ENCODE measurements around the gene LY9. TPM values are rescaled to one million over a fixed set of nuclear protein-coding genes. Genes with fewer than 3 reads are reported as not detected.

The LY9 gene
- total and polyA plus RNA-seq, 4 donors: 0.21 to 1.5 (median 0.63) TPM

DNA sequence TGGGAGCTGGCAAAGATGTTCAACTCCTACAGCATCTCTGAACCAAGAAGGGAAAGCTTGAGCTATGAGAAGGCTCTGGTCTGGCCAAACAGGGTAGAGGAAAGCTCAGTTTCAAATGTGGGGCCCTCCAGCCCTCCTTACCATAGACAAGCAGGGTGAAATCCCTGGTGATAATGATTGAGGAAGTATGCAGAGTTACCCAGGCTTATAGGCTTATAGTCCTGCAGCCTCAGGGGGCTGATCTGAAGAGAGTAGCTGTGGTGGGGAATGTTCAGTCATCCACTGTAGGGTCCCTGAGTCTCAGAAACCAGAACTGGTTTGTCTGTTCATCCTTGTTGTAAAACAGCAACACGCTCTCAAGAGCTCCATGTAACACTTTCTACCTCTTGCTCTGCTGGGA is 19.8 kb upstream of the LY9 start:
- WGBS: 100% methylated on average over 1 of the region's 1 CpG
- no peaks in the 10 kb centered on the region for H3K36me3 ChIP-seq (ENCODE audit: control insufficient read depth in 4 of 4, insufficient read depth in 3 of 4, low read depth in 1 of 4, low read length in 3 of 4)
- H3K27ac ChIP-seq (ENCODE audit: low read depth in 1 of 2, low read length in 2 of 2): no peak overlapping the region
- DNase-seq (ENCODE audit: low spot score): no peak
- no peaks in the 10 kb centered on the region for H3K4me1 ChIP-seq (ENCODE audit: control insufficient read depth in 4 of 4, insufficient read depth in 4 of 4, low read length in 3 of 4)
- no peak overlapping the region for H3K4me3 ChIP-seq (ENCODE audit: low read depth in 1 of 3, low read length in 3 of 3)
- H3K9ac ChIP-seq (ENCODE audit: low read depth in 1 of 2, low read length in 2 of 2): no peak overlapping the region
- H3K27me3 ChIP-seq (ENCODE audit: control insufficient read depth in 4 of 4, insufficient read depth in 4 of 4, low read length in 3 of 4): no peaks in the 10 kb centered on the region
- no peaks in the 10 kb centered on the region for H3K9me3 ChIP-seq (ENCODE audit: control insufficient read depth in 4 of 4, low read length in 3 of 4)
- TF ChIP-seq HNF4A (conservative IDR thresholded peaks at IDR 0.05) (no peak), EGR1 (IDR thresholded peaks at IDR 0.05; ENCODE audit: low read depth in 2 of 2) (no peak)

DNA sequence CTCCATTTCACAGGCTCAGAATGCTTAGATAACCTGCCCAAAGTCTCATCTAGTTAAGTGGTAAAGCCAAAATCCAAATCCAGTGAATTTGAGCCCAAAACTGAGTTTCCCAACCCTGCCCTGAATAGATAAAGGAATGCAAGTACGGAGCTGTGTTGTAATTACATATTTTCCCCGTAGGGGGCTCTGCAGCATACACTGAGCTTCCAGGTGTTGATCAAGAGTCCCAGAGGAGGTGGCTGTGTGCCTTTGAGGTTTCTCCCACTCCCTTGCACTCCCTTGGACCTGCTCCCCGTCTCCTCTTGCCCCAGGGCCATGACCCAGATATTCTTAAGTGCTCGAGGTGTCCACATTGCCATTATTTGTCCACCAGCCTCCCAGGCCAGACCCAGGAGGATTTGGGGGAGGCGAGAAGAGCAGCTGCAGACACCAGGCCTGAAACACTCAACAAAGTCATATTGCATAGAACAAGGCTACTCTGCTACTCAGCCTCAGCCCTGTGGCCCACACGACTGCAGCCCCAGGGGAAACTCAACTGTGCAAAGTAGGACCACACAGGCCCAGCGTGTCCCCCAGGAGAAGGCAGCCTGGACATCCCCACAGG is 18.4 kb upstream of the LY9 start:
- H3K36me3 ChIP-seq (ENCODE audit: control insufficient read depth in 4 of 4, insufficient read depth in 3 of 4, low read depth in 1 of 4, low read length in 3 of 4): no peaks in the 10 kb centered on the region

DNA sequence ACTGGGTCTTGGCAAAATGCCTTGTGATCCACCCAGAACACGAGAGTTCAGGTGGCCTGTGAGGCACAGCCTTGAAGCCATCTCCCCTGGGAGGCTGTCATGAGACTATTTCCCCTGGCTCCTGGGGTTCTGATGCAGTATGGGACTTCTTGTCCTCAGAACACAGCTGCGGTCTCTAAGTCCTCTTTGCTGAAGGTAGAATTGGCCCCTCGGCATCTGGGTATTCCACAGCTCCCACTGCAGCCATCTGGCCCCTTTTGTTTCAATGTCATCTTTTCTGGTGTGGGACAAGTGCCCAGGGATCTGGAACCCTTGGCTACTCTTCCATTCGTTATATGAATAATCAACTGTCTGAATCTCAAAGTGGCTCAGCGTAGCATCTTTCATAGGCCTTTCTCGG is 17.0 kb upstream of the LY9 start:
- H3K27ac ChIP-seq (ENCODE audit: low read depth in 1 of 2, low read length in 2 of 2): no peak overlapping the region
- H3K4me1 ChIP-seq (ENCODE audit: control insufficient read depth in 4 of 4, insufficient read depth in 4 of 4, low read length in 3 of 4): no peaks in the 10 kb centered on the region
- H3K9ac ChIP-seq (ENCODE audit: low read depth in 1 of 2, low read length in 2 of 2): no peak overlapping the region
- 92% methylated on average over 6 of the region's 6 CpGs for WGBS
- H3K9me3 ChIP-seq (ENCODE audit: control insufficient read depth in 4 of 4, low read length in 3 of 4): no peaks in the 10 kb centered on the region
- H3K27me3 ChIP-seq (ENCODE audit: control insufficient read depth in 4 of 4, insufficient read depth in 4 of 4, low read length in 3 of 4): no peaks in the 10 kb centered on the region
- no peaks in the 10 kb centered on the region for H3K36me3 ChIP-seq (ENCODE audit: control insufficient read depth in 4 of 4, insufficient read depth in 3 of 4, low read depth in 1 of 4, low read length in 3 of 4)
- no peak overlapping the region for H3K4me3 ChIP-seq (ENCODE audit: low read depth in 1 of 3, low read length in 3 of 3)
- DNase-seq (ENCODE audit: low spot score): no peak
- TF ChIP-seq, protein P1, sequence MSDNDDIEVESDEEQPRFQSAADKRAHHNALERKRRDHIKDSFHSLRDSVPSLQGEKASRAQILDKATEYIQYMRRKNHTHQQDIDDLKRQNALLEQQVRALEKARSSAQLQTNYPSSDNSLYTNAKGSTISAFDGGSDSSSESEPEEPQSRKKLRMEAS (IDR thresholded peaks at IDR 0.05): no peak
- TF ChIP-seq FOXA2 (IDR thresholded peaks at IDR 0.05): no peak
- TF ChIP-seq JUND (IDR thresholded peaks at IDR 0.05): no peak
- no peak for TF ChIP-seq HNF4G (IDR thresholded peaks at IDR 0.05)
- no peak for TF ChIP-seq RXRA (IDR thresholded peaks at IDR 0.05)
- TF ChIP-seq FOXA1 (IDR thresholded peaks at IDR 0.05): no peak
- TF ChIP-seq HNF4A (conservative IDR thresholded peaks at IDR 0.05): no peak
- no peak for TF ChIP-seq YY1 (IDR thresholded peaks at IDR 0.05)
- TF ChIP-seq, protein P2, sequence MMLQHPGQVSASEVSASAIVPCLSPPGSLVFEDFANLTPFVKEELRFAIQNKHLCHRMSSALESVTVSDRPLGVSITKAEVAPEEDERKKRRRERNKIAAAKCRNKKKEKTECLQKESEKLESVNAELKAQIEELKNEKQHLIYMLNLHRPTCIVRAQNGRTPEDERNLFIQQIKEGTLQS (IDR thresholded peaks at IDR 0.05): no peak
- TF ChIP-seq, protein P3, sequence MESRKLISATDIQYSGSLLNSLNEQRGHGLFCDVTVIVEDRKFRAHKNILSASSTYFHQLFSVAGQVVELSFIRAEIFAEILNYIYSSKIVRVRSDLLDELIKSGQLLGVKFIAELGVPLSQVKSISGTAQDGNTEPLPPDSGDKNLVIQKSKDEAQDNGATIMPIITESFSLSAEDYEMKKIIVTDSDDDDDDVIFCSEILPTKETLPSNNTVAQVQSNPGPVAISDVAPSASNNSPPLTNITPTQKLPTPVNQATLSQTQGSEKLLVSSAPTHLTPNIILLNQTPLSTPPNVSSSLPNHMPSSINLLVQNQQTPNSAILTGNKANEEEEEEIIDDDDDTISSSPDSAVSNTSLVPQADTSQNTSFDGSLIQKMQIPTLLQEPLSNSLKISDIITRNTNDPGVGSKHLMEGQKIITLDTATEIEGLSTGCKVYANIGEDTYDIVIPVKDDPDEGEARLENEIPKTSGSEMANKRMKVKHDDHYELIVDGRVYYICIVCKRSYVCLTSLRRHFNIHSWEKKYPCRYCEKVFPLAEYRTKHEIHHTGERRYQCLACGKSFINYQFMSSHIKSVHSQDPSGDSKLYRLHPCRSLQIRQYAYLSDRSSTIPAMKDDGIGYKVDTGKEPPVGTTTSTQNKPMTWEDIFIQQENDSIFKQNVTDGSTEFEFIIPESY (IDR thresholded peaks at IDR 0.05): no peak
- no peak for TF ChIP-seq SP1 (IDR thresholded peaks at IDR 0.05)
- no peak for TF ChIP-seq TAF1 (conservative IDR thresholded peaks at IDR 0.05)
- TF ChIP-seq RAD21 (IDR thresholded peaks at IDR 0.05): no peak
- TF ChIP-seq EGR1 (IDR thresholded peaks at IDR 0.05; ENCODE audit: low read depth in 2 of 2): no peak
- TF ChIP-seq, protein P4, sequence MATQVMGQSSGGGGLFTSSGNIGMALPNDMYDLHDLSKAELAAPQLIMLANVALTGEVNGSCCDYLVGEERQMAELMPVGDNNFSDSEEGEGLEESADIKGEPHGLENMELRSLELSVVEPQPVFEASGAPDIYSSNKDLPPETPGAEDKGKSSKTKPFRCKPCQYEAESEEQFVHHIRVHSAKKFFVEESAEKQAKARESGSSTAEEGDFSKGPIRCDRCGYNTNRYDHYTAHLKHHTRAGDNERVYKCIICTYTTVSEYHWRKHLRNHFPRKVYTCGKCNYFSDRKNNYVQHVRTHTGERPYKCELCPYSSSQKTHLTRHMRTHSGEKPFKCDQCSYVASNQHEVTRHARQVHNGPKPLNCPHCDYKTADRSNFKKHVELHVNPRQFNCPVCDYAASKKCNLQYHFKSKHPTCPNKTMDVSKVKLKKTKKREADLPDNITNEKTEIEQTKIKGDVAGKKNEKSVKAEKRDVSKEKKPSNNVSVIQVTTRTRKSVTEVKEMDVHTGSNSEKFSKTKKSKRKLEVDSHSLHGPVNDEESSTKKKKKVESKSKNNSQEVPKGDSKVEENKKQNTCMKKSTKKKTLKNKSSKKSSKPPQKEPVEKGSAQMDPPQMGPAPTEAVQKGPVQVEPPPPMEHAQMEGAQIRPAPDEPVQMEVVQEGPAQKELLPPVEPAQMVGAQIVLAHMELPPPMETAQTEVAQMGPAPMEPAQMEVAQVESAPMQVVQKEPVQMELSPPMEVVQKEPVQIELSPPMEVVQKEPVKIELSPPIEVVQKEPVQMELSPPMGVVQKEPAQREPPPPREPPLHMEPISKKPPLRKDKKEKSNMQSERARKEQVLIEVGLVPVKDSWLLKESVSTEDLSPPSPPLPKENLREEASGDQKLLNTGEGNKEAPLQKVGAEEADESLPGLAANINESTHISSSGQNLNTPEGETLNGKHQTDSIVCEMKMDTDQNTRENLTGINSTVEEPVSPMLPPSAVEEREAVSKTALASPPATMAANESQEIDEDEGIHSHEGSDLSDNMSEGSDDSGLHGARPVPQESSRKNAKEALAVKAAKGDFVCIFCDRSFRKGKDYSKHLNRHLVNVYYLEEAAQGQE (IDR thresholded peaks at IDR 0.05): no peak
- no peak for TF ChIP-seq NR2F2 (IDR thresholded peaks at IDR 0.05)

More for the DNA sequence above, 18.4 kb upstream of the LY9 start:
- Histone ChIP-seq H3K9ac (ENCODE audit: low read depth in 1 of 2, low read length in 2 of 2) (no peak overlapping the region), H3K9me3 (ENCODE audit: control insufficient read depth in 4 of 4, low read length in 3 of 4) (no peaks in the 10 kb centered on the region), H3K27ac (ENCODE audit: low read depth in 1 of 2, low read length in 2 of 2) (no peak overlapping the region), H3K27me3 (ENCODE audit: control insufficient read depth in 4 of 4, insufficient read depth in 4 of 4, low read length in 3 of 4) (no peaks in the 10 kb centered on the region), H3K4me1 (ENCODE audit: control insufficient read depth in 4 of 4, insufficient read depth in 4 of 4, low read length in 3 of 4) (no peaks in the 10 kb centered on the region), H3K4me3 (ENCODE audit: low read depth in 1 of 3, low read length in 3 of 3) (no peak overlapping the region)
- DNase-seq (ENCODE audit: low spot score): peak; percentile 47
- 70% methylated on average over 7 of the region's 7 CpGs for WGBS
- TF ChIP-seq TAF1 (conservative IDR thresholded peaks at IDR 0.05): no peak
- TF ChIP-seq RAD21 (IDR thresholded peaks at IDR 0.05): peak; percentile 26 to 55
- no peak for TF ChIP-seq GABPA (IDR thresholded peaks at IDR 0.05 in 1 of 2, conservative IDR thresholded peaks at IDR 0.05 in 1 of 2)
- TF ChIP-seq, protein P5, sequence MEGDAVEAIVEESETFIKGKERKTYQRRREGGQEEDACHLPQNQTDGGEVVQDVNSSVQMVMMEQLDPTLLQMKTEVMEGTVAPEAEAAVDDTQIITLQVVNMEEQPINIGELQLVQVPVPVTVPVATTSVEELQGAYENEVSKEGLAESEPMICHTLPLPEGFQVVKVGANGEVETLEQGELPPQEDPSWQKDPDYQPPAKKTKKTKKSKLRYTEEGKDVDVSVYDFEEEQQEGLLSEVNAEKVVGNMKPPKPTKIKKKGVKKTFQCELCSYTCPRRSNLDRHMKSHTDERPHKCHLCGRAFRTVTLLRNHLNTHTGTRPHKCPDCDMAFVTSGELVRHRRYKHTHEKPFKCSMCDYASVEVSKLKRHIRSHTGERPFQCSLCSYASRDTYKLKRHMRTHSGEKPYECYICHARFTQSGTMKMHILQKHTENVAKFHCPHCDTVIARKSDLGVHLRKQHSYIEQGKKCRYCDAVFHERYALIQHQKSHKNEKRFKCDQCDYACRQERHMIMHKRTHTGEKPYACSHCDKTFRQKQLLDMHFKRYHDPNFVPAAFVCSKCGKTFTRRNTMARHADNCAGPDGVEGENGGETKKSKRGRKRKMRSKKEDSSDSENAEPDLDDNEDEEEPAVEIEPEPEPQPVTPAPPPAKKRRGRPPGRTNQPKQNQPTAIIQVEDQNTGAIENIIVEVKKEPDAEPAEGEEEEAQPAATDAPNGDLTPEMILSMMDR (IDR thresholded peaks at IDR 0.05; ENCODE audit: low read depth, low read length, missing input control): peak; percentile 20
- no peak for TF ChIP-seq EGR1 (IDR thresholded peaks at IDR 0.05; ENCODE audit: low read depth in 2 of 2)
